DND-41 (cell line): ENCODE data around the gene KCNRG.

Source experiments
- ATAC-seq: fragments of 200-7000 bp; cut with Tn5 transposase; 3 replicates; pipeline ENCODE4 v1.9.1; 2021; ENCODE audit warnings: low read depth; ENCODE audit not compliant: insufficient read depth
- DNase-seq: peaks from one replicate; pipeline ENCODE4 v3.0.0-alpha.2; 2020
- H2AFZ ChIP-seq: 2 replicates; pipeline ENCODE4 v1.6.0; 2012; ENCODE audit warnings: low read depth, low read length
- H3K27ac ChIP-seq: 2 replicates; pipeline ENCODE4 v1.5.1; 2012; ENCODE audit warnings: low read length, inconsistent platforms
- H3K27me3 ChIP-seq: fragments of 200-600 bp; sonication (generic); 2 replicates; pipeline ENCODE4 v1.6.0; 2012; ENCODE audit warnings: low read length, mild to moderate bottlenecking, inconsistent platforms; ENCODE audit not compliant: insufficient read depth, poor library complexity
- H3K36me3 ChIP-seq: 2 replicates; pipeline ENCODE4 v1.5.1; 2012; ENCODE audit warnings: low read length, inconsistent platforms; ENCODE audit not compliant: insufficient read depth
- H3K4me1 ChIP-seq: 2 replicates; pipeline ENCODE4 v1.5.1; 2012; ENCODE audit warnings: mild to moderate bottlenecking, low read length; ENCODE audit not compliant: insufficient read depth
- H3K4me2 ChIP-seq: 2 replicates; pipeline ENCODE4 v1.6.0; 2012; ENCODE audit warnings: mild to moderate bottlenecking, moderate library complexity, low read length, inconsistent platforms; ENCODE audit not compliant: insufficient read depth
- H3K4me3 ChIP-seq, 2 experiments: fragments of 200-600 bp in 1 of 2; shearing (Covaris generic) in 1 of 2; 2 replicates each; pipeline ENCODE4 v1.5.1; 2012 to 2016; ENCODE audit warnings: inconsistent platforms in 2 of 2, low read length in 2 of 2, mild to moderate bottlenecking in 2 of 2, low read depth in 1 of 2, moderate library complexity in 1 of 2
- H3K79me2 ChIP-seq: 2 replicates; pipeline ENCODE4 v1.6.0; 2012; ENCODE audit warnings: low read length, inconsistent platforms; ENCODE audit not compliant: insufficient read depth
- H3K9ac ChIP-seq: 2 replicates; pipeline ENCODE4 v1.6.0; 2012; ENCODE audit warnings: low read depth, mild to moderate bottlenecking, inconsistent platforms, low read length, moderate library complexity
- H3K9me3 ChIP-seq: 2 replicates; pipeline ENCODE4 v1.5.1; 2012; ENCODE audit warnings: low read length, moderate library complexity, mild to moderate bottlenecking, inconsistent platforms; ENCODE audit not compliant: insufficient read depth, severe bottlenecking
- H4K20me1 ChIP-seq: 2 replicates; pipeline ENCODE4 v1.6.0; 2012; ENCODE audit warnings: low read length; ENCODE audit not compliant: insufficient read depth
- EZH2 ChIP-seq: IDR thresholded peaks from 3 replicates; pipeline ENCODE4 v1.6.1; 2012; ENCODE audit warnings: borderline replicate concordance, low read depth, mild to moderate bottlenecking, moderate library complexity, low read length, inconsistent platforms; ENCODE audit not compliant: severe bottlenecking
- TF ChIP-seq, protein P1 (sequence below): IDR thresholded peaks from 2 replicates; pipeline ENCODE4 v1.5.1; 2012; ENCODE audit warnings: borderline replicate concordance, low read length, moderate library complexity, mild to moderate bottlenecking; ENCODE audit not compliant: poor library complexity, severe bottlenecking; ENCODE audit errors: extremely low read depth

The KCNRG gene

DNA sequence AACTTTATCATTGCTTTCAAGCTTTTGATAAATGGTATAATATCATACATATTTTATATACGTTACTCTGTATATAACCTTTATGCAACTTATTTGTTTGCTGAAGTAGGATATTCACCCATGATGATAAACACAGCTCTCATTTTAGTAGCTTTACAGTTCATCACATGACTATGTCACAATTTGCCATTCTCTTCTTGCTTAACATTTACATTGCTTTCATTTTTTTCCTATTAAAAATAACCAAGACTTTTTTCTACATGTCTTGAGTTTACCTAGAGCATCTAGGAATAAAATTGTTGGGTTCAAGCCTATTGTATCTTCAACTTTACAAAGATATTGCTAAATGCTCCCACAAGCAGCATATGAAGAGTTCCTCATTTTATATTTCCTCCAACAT lies 54.0 kb downstream of the KCNRG start:
- no peak overlapping the region for H2AFZ ChIP-seq
- no peak for DNase-seq
- no peak overlapping the region for H3K4me3 ChIP-seq
- ATAC-seq = no peak
- no peak overlapping the region for H3K4me2 ChIP-seq
- no peaks in the 10 kb centered on the region for H3K27me3 ChIP-seq
- peaks cover 57% of the 10 kb centered on the region for H3K4me1 ChIP-seq
- no peak for TF ChIP-seq EZH2
- TF ChIP-seq, protein P1, sequence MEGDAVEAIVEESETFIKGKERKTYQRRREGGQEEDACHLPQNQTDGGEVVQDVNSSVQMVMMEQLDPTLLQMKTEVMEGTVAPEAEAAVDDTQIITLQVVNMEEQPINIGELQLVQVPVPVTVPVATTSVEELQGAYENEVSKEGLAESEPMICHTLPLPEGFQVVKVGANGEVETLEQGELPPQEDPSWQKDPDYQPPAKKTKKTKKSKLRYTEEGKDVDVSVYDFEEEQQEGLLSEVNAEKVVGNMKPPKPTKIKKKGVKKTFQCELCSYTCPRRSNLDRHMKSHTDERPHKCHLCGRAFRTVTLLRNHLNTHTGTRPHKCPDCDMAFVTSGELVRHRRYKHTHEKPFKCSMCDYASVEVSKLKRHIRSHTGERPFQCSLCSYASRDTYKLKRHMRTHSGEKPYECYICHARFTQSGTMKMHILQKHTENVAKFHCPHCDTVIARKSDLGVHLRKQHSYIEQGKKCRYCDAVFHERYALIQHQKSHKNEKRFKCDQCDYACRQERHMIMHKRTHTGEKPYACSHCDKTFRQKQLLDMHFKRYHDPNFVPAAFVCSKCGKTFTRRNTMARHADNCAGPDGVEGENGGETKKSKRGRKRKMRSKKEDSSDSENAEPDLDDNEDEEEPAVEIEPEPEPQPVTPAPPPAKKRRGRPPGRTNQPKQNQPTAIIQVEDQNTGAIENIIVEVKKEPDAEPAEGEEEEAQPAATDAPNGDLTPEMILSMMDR = no peak
- peaks cover 96% of the 10 kb centered on the region for H3K79me2 ChIP-seq
- no peak overlapping the region for H3K9ac ChIP-seq
- no peak overlapping the region for H3K27ac ChIP-seq
- H3K9me3 ChIP-seq = no peaks in the 10 kb centered on the region
- peaks cover 69% of the 10 kb centered on the region for H4K20me1 ChIP-seq
- peaks cover 93% of the 10 kb centered on the region for H3K36me3 ChIP-seq

DNA sequence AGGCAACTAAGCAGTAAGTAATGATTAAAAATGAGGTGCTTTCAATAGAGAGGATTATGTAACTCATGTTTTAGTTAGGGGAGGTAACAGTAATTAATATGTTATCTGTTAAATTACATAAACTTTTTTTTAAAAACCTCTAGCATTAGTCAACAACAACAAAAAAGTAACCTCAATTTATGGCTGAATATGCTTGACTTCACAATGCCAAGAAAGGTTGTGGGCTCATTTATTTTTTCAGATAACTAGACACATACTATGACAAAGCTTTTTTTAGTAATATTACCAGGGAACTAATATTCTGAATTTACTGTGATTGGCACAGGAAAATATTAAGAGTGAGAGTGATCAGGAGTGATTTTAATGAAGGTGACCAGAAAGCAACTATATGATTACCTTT lies 54.9 kb downstream of the KCNRG start:
- Histone ChIP-seq H3K27ac (no peak overlapping the region), H3K4me3 (no peak overlapping the region), H3K9ac (no peak overlapping the region), H3K27me3 (no peaks in the 10 kb centered on the region), H3K9me3 (no peaks in the 10 kb centered on the region), H3K4me1 (peaks cover 62% of the 10 kb centered on the region), H2AFZ (no peak overlapping the region), H3K4me2 (no peak overlapping the region), H3K36me3 (peaks cover 96% of the 10 kb centered on the region), H4K20me1 (peaks cover 72% of the 10 kb centered on the region), H3K79me2 (peaks cover 99% of the 10 kb centered on the region)
- TF ChIP-seq, protein P1 = no peak
- TF ChIP-seq EZH2 = no peak
- DNase-seq (no peak), ATAC-seq (no peak)
